Measurements from ENCODE around the gene TET3. TPM values are rescaled to one million over a fixed set of nuclear protein-coding genes. Genes with fewer than 3 reads are reported as not detected.

The TET3 gene
- total RNA-seq, 2 donors from 2014 or later = 6.6 to 8.5 TPM

- no peak for DNase-seq (ENCODE audit: low spot score)
- intact Hi-C loops (cut with DNase I) = no loop called here
Observed at GRCh38 chr2:73983322-73984202, 1.1 kb upstream of the TET3 start.

- no peak for DNase-seq (ENCODE audit: low spot score)
- intact Hi-C loops (cut with DNase I) = no loop called here
Observed at GRCh38 chr2:73984922-73985307, 205 bp downstream of the TET3 start.

GRCh38 chr2:73985308-73986084, 786 bp downstream of the TET3 start:
- intact Hi-C loops (cut with DNase I) = no loop called here
- DNase-seq (ENCODE audit: low spot score) = peak; percentile 85

- DNase-seq (ENCODE audit: low spot score) = no peak
- intact Hi-C loops (cut with DNase I) = no loop called here
Observed at GRCh38 chr2:73986085-73986681, 1.5 kb downstream of the TET3 start.

GRCh38 chr2:73987109-73987947, 2.6 kb downstream of the TET3 start:
- intact Hi-C loops (cut with DNase I) = no loop called here
- peak; percentile 84 for DNase-seq (ENCODE audit: low spot score)

GRCh38 chr2:73987948-73988700, 3.4 kb downstream of the TET3 start:
- intact Hi-C loops (cut with DNase I) = no loop called here
- DNase-seq (ENCODE audit: low spot score) = no peak

GRCh38 chr2:73989972-73990371, 5.3 kb downstream of the TET3 start:
- intact Hi-C loops (cut with DNase I) = no loop called here
- no peak for DNase-seq (ENCODE audit: low spot score)

GRCh38 chr2:73990531-73990930, 5.8 kb downstream of the TET3 start:
- no peak for DNase-seq (ENCODE audit: low spot score)
- intact Hi-C loops (cut with DNase I) = no loop called here

- no peak for DNase-seq (ENCODE audit: low spot score)
- intact Hi-C loops (cut with DNase I) = no loop called here
Observed at GRCh38 chr2:73992036-73992435, 7.3 kb downstream of the TET3 start.

GRCh38 chr2:73993376-73993775, 8.7 kb downstream of the TET3 start:
- DNase-seq (ENCODE audit: low spot score) = no peak
- intact Hi-C loops (cut with DNase I) = no loop called here

- DNase-seq (ENCODE audit: low spot score) = no peak
- intact Hi-C loops (cut with DNase I) = no loop called here
Observed at GRCh38 chr2:73993778-73994177, 9.1 kb downstream of the TET3 start.

- intact Hi-C loops (cut with DNase I) = no loop called here
Observed at GRCh38 chr2:73994178-73994831, 9.6 kb downstream of the TET3 start.

GRCh38 chr2:73995810-73996209, 11.1 kb downstream of the TET3 start:
- intact Hi-C loops (cut with DNase I) = no loop called here
- DNase-seq (ENCODE audit: low spot score) = no peak

More at GRCh38 chr2:73994178-73994831, 9.6 kb downstream of the TET3 start:
- DNase-seq (ENCODE audit: low spot score) = no peak

GRCh38 chr2:73997813-73998212, 13.1 kb downstream of the TET3 start:
- intact Hi-C loops (cut with DNase I) = no loop called here
- no peak for DNase-seq (ENCODE audit: low spot score)

- no peak for DNase-seq (ENCODE audit: low spot score)
- intact Hi-C loops (cut with DNase I) = no loop called here
Observed at GRCh38 chr2:73998451-73998850, 13.7 kb downstream of the TET3 start.

GRCh38 chr2:73998933-73999332, 14.2 kb downstream of the TET3 start:
- no peak for DNase-seq (ENCODE audit: low spot score)
- intact Hi-C loops (cut with DNase I) = no loop called here

- DNase-seq (ENCODE audit: low spot score) = no peak
Observed at GRCh38 chr2:73999881-74000597, 15.3 kb downstream of the TET3 start.

More at GRCh38 chr2:73999881-74000597, 15.3 kb downstream of the TET3 start:
- intact Hi-C loops (cut with DNase I) = loop anchor here in 1 of 2 donors (5.0 kb wide), 1 partner anchor 127 kb away; no protein-coding TSS in a partner anchor

Data from posterior vena cava (tissue), 2 donors.